Measurements from ENCODE around the gene TAF3.

The TAF3 gene

GRCh38 chr10:7813481-7813880 is 4.8 kb upstream of the TAF3 start:
- DNase-seq: no peak

DNA sequence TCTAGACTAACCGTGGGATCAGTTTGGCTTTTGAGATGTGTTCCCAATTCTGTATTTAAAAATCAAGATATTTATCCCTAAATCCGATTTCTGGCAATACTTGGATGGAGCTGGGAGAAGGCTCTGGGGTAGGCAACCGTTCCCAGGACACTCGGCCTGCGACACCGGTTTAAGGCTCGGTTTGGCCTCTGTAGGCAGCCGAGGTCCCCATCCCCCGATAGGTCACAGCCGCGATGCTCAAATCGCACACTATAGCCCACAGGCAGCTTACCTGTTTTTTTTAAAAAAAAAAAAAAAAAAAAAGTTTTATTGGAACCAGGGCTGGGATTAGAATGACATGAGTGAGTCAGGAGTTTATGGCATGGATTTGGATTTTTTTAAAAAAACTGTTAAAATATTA is 729 bp upstream of the TAF3 start:
- DNase-seq: no peak

GRCh38 chr10:7817984-7818294 is 366 bp upstream of the TAF3 start:
- DNase-seq: no peak

- DNase-seq: peak; percentile 28
These were observed 786 bp downstream of the TAF3 start for GRCh38 chr10:7819121-7819460.

DNA sequence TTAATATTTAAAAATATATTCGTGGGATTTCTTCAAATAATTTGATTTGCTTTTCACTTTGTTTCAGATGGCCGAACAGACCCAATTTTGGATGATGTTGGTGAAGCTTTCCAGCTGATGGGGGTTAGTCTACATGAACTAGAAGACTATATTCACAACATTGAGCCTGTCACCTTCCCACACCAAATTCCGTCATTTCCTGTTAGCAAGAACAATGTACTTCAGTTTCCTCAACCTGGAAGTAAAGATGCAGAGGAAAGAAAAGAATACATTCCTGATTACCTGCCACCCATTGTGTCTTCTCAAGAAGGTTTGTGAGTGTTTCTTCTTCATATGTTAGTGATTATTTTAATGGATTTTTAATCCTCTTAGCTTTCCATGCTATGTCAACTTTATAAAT is 5.9 kb downstream of the TAF3 start:
- no peak for DNase-seq

GRCh38 chr10:7826971-7827370 is 8.7 kb downstream of the TAF3 start:
- no peak for DNase-seq

GRCh38 chr10:7829289-7829834 is 11.1 kb downstream of the TAF3 start:
- no peak for DNase-seq

DNA sequence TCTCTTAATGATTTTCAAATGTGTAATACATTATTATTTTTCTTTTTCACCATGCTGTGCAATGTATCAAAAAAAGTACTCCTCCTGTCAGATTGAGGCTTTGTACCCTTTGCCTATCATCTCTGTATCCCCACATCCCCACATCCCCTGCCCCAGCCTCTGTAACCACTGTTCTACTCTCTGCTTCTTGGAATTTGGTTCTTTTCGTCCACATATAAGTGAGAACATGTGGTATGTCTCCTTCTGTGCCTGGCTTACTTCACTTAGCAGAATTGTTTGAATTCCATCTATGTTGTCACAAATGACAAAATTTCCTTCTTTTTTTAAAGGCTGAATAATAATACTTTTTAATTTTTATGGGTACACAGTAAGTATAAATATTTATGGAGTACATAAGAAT is 13.8 kb downstream of the TAF3 start:
- DNase-seq: no peak

DNA sequence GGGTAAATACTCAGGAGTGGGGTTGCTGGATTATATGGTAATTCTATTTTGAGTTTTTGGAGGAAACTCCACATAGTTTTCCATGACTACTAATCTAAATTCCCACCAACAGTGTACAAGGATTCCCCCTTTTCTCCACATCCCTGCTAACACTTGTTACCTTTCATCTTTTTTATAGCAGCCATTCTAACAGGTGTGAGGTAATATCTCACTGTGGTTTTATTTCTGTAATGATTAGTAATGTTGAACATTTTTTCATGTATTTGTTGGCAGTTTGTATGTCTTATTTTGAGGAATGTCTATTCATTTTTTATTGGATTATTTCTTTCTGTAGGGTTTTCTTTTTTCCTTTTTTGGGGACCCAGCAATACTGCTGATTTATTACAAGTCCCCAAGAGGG is 14.9 kb downstream of the TAF3 start:
- no peak for DNase-seq

DNA sequence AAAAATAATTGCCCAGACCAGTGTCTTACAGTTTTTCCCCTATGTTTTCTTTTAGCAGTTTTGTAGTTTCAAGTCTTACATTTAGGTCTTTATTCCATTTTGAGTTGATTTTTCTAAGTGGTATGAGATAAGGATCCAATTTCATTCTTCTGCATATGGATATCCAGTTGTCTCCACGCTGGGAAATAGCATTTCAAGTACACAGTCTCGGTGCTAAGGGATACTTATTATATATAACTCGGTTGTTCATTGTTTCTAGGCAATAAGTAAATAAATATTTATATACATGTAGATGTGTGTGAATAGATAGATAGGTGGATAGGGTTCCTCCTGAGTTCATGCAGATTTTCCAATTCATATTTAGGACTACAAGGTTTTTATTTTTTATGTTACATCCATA is 16.0 kb downstream of the TAF3 start:
- no peak for DNase-seq

DNA sequence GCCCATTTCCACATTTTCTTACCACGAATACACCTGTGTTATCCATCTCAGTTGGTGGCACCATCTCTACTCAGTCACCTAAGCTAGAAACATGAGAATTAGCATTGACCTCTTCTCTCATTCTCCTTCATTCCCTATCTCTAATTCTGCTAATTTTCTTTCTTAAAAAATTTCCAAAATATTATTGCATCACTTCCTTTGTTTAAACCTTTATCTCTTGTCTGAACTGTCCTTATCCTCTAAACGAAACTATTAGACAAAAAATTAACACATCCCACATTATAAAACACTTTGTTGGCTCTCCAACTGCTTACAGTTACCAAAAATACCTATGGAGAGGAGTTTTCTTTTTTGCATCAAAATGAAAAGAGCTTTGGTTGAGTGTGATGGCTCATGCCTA is 18.3 kb downstream of the TAF3 start:
- no peak for DNase-seq

- no peak for DNase-seq
These were observed 28.3 kb downstream of the TAF3 start for GRCh38 chr10:7846591-7846990.

- no peak for DNase-seq
These were observed 35.0 kb downstream of the TAF3 start for GRCh38 chr10:7853226-7853842.

GRCh38 chr10:7853890-7854289 is 35.6 kb downstream of the TAF3 start:
- DNase-seq: no peak

DNA sequence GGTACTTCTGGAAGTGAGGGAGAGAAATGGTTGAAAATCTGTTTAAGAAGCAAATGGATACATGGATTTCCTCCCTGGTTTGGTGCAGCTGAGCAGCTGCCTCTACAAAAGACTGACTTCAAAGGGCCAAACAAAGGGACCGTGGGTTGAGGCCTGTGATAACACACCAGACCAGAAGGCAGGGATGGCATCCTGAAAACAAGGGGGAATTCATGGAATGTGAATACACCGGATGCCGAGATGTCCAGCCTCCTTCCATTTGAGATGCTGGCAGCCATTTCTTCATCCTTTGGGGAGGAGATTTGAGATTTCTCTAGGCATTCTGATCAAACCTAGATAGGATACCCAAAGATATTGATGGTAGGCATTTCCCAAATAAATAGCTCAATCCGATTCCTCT is 36.9 kb downstream of the TAF3 start:
- no peak for DNase-seq

DNA sequence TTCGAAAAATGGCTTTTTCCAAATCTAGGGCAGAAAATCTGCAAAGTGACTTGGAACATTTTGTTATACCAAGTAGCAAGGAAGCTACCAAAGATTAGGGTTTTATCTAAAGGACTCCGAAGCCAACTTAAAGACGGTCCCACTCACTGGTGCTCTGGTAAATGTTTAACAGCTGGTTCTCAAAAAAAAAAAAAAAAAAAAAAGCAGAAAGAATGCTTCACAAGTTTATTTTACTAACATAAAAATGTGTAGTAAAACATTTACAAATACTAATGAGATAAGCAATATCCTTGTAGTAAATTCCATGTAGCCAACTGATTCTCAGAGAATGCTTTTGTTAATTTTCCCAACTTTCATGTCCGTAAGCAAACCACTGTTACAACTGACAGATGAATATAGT is 38.4 kb downstream of the TAF3 start:
- no peak for DNase-seq

DNA sequence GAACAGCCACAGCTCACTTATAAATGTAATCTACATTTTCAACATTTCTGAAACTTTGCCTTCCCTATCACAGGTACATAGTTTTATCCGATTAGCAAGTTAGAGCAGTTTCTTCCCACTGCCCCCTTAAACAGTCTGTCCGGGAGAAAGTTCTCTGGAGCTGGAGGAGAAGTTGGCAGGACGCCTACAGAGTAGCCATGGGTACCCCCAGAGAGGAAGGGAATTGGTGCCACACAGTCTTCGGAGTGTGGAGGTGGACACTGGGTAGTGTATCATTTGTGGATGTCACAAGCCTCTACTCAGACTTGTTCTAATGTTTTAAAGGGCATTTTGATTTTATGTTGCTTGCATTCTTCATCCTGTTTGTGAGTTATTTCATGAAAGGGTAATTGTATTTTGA is 39.0 kb downstream of the TAF3 start:
- no peak for DNase-seq

DNA sequence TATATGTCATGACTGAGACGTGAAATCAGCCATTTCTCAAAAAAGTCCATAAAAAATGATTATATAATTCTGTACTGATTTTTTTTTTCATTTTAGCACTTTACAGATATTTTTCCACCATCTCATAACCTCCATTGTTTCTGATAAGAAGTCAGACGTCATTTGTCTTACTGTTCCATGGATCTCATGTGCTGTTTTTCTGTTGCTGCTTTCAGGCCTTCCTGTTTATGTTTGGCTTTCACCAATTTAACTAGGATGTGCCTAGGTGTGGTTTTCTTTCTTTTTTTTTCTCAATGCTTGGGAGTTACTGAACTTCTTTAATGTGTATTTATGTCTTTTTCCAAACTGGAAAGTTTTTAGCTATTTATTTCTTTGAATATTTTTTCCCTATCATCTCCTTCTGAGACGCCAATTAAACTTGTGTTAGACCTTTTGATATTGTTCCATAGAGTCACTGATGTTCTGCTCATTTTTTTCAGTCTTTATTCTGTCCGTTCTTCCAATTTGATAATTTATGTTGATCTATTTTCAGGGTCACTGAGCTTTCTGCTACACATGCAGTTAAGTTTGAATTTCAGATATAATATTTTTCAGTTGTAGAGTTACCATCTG is 43.3 kb downstream of the TAF3 start:
- DNase-seq: no peak

DNA sequence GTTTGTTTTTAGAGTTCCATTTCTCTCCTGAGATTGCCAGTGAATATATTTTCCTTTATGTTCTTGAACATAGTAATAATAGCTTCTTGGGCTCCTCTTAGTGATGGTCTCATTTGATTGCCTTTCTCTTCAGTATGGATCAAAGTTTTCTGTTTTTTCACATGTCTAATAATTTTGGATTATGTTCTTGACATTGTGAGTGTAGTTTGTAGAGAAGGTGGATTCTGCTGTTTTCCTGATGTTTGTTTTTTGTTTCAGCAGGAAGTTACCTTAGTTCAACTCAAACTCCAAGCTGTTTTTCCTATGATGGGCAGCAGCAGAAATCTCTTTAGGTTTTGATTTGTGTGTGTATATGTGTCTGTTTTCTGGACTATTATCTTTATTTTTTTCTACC is 43.8 kb downstream of the TAF3 start:
- DNase-seq: no peak

- no peak for DNase-seq
These were observed 47.9 kb downstream of the TAF3 start for GRCh38 chr10:7866176-7866575.

DNA sequence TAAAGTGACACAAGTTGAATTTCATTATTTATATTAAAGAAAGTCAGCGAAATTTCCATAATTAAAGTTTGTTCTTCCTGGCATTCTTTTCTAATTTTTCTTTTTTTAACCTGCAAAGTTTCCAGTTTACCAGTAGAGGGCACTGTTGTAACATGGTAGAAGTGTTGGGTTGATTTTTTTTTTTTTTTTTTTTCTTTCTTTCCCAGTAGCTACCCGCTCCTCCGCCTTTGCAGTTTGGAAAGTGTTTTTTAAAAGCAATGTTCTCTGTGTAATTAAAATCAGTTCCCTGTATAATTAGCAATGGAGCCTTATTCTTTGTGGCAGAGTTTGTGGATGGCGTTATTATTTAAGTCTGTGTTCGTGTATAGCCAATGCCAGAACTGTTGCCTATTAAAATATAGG is 53.7 kb downstream of the TAF3 start:
- DNase-seq: peak; percentile 24

- DNase-seq: no peak
These were observed 56.6 kb downstream of the TAF3 start for GRCh38 chr10:7874864-7875263.

DNA sequence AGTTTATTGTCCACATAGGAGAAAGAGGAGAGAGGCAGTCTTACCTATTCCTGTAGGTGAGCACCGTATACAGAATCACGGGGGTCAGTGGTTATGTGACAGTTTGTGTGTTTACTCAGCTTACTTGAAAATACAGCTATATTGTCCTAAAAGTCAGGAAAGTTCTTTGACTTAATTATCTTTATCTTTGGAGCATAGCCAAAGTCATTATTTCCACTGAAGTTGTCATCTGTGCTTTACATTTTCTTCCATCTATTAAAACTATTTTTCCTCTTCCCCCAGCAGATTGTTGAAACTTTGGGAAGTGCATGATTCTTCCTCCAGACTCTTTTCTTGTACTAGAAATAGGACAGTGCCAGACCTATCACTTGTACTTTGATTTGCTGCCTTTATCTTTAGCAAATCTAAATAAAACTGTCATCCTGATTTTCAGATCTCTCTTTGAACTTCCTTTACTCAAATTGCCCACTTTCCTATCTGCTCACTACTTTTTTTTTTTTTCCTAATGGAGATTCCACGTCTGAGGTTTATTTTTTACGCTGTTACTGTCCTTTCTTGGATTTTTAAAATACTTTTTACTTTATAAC is 58.3 kb downstream of the TAF3 start:
- DNase-seq: no peak

- no peak for DNase-seq
These were observed 62.8 kb downstream of the TAF3 start for GRCh38 chr10:7881119-7881518.

DNA sequence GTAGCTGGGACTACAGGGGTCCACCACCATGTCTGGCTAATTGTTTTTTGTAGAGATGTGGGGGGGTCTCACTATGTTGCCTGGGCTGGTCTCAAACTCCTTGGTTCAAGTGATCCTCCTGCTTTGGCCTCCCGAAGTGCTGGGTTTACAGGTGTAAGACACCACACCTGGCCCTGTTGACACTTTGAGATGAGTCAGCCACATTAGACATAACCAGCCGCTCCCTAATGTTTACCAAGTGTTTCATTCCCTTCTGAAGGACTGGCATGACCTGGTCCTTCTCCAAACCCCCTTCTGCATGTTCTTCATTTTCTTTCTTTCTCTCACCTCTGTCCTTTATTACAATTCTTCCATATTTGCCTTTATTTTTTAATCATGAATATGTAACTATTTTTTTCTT is 67.8 kb downstream of the TAF3 start:
- no peak for DNase-seq

Measured in CD4-positive, alpha-beta T cell treated with Interleukin-10 for 1 hour (primary cell).